ENCODE data around the gene DNAJC4.
"Not testable (repeated sequence)": the region's sequence is repeated elsewhere in the genome, so short reads cannot be mapped to it uniquely, and the experiment has no call there.

The DNAJC4 gene

DNA sequence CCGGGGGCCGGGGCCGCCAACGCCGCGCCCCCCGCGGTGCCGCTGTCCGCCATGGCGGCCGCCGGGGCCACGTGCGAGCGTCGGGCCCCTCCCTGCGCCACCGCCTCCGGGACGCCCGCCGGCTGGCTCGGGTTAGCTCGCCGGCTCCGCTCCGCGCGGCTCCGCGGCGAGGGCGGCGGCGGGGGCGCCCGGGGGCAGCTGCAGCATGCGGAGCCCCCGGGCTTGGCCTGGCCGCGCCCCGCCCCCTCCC lies 16.2 kb downstream of the DNAJC4 start:
- H3K9ac ChIP-seq (ENCODE audit: low read length in 2 of 2), result not testable (repeated sequence)
- H3K4me3 ChIP-seq (ENCODE audit: low read length in 2 of 2), result peak overlapping the region in 1 of 2 donors; percentile 81

DNA sequence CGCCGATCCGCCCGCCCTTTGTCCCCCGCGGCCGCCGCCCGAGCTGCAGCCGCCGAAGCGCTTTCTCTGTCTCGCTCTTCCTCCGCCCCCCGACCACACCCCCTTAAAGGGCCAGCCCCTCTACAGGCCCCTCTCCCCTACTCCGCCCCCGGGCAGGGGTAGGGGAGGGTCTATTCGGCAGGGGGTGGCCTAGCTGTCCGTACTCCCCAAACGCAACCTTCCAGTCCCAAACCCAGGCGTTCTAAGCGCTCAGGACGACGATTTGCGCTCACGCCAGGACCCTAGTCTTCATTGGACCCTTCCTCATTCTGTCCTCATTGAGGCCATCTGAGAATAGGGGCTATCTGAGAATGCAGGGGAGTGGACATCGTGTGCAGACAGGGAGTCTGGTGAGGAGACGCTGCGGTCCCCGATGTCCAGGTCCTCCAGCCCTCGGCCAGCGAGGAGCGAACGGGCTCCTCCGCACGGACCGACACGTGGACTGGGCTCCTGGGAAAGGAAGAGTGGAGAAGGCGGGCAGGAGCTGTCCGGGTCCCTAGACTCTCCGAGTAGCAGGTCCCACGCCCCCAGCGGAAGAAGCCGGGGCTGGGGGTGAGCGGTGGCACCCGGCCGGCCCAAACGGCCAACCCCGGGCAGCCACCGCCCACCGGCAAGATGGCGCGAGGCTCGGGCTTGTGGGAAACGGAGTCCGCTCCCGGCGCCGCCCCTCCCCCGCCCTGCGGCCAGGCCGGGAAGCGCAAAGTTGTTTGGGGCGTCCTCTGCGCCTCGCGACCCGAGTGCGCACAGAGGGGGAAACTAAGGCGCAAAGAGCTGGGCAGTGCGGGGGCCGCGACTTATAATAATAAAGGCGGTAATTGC lies 16.8 kb downstream of the DNAJC4 start, which contains the start of gene PPP1R14B:
TSS of gene PPP1R14B (minus strand) at position 73 of the 858 bp plus-strand sequence. CDS start 270 bp downstream, outside the sequence.
- H3K9me3 ChIP-seq (ENCODE audit: control insufficient read depth in 2 of 2, low read length in 2 of 2), result no peaks in the 10 kb centered on the region
- no peaks in the 10 kb centered on the region for H3K27me3 ChIP-seq (ENCODE audit: control insufficient read depth in 1 of 2, insufficient read depth in 2 of 2, low read length in 2 of 2)
- peaks cover 53% of the 10 kb centered on the region for H3K4me1 ChIP-seq (ENCODE audit: control insufficient read depth, insufficient read depth, low read length)
- H3K27ac ChIP-seq (ENCODE audit: low read length), result peak within 1 kb of the TSS; percentile 87
- peaks cover 0 to 7% of the 10 kb centered on the region in 2 donors for H3K36me3 ChIP-seq (ENCODE audit: control insufficient read depth in 2 of 2, insufficient read depth in 2 of 2, low read length in 2 of 2)
- peak within 1 kb of the TSS; percentile 70 to 71 for H3K9ac ChIP-seq (ENCODE audit: low read length in 2 of 2)
- peak within 1 kb of the TSS; percentile 87 to 96 for H3K4me3 ChIP-seq (ENCODE audit: low read length in 2 of 2)

More for the DNA sequence above, 16.2 kb downstream of the DNAJC4 start:
- not testable (repeated sequence) for H3K36me3 ChIP-seq (ENCODE audit: control insufficient read depth in 2 of 2, insufficient read depth in 2 of 2, low read length in 2 of 2); H3K9me3 ChIP-seq (ENCODE audit: control insufficient read depth in 2 of 2, low read length in 2 of 2); H3K27ac ChIP-seq (ENCODE audit: low read length); H3K27me3 ChIP-seq (ENCODE audit: control insufficient read depth in 1 of 2, insufficient read depth in 2 of 2, low read length in 2 of 2)
- H3K4me1 ChIP-seq (ENCODE audit: control insufficient read depth, insufficient read depth, low read length), result peaks cover 54% of the 10 kb centered on the region

DNA sequence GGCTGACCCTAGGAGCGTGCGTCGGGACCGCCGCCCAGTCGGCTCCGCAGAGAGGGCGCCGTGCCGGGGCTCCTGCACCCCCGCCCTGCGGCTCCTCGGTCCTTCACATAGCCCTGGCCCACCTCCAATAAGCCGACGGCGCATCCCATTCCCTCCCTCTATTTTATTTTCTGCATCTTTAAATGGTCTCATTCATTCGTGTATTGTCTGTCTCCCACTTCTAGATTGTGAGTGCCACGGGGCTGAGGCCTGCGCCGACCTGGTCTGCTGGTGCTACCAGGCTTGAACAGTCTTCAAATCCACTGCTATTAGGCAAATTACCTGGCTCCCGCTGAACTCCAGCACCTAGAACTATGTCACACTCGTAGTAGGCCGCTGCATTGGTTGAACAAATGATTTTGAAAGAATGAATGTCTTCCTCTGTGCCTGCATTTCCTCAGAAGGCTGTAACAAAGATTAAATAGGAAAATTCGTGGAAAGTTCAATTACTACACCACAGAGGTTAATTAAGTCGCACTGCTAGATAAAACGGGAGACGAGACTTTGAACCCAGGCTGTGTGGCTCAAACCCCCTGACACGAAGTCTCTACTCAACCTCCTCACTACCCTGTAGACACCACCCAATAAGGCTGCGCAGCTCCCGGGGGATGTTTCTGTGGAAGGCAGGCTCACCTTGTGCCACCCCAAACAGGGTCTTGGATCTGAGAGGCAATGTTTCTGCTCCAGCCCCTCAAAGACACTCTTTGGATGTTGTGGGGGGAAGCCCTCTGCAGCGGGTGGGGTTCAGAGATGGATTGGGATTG lies 17.6 kb downstream of the DNAJC4 start:
- Histone ChIP-seq H3K4me1 (ENCODE audit: control insufficient read depth, insufficient read depth, low read length) (peaks cover 53% of the 10 kb centered on the region), H3K27ac (ENCODE audit: low read length) (peak overlapping the region; percentile 87), H3K4me3 (ENCODE audit: low read length in 2 of 2) (peak overlapping the region; percentile 87 to 96)

DNA sequence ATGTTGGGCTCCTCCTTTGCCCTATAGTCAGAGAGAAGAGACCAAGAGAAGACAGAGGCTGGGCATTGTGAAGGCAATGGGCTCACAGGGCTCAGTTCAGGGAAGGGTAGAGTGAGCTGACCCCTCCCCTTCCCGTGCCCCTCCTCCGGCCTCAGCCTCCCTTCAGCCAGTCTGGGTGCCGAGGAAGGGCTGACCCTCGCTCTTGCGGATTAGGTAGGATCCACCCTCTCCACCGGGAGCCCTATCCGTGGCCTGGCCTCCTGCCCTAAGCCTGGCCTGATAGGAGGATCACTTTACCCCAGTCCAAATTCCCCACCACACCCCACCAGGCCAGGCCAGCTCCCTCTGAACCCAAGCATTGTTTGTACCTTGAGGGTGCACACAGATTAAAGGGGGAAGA lies 18.2 kb downstream of the DNAJC4 start:
- Histone ChIP-seq H3K9me3 (ENCODE audit: control insufficient read depth in 2 of 2, low read length in 2 of 2) (no peaks in the 10 kb centered on the region), H3K4me3 (ENCODE audit: low read length in 2 of 2) (no peak overlapping the region), H3K27ac (ENCODE audit: low read length) (no peak overlapping the region), H3K4me1 (ENCODE audit: control insufficient read depth, insufficient read depth, low read length) (peaks cover 54% of the 10 kb centered on the region), H3K36me3 (ENCODE audit: control insufficient read depth in 2 of 2, insufficient read depth in 2 of 2, low read length in 2 of 2) (peaks cover 0 to 4% of the 10 kb centered on the region in 2 donors), H3K9ac (ENCODE audit: low read length in 2 of 2) (no peak overlapping the region), H3K27me3 (ENCODE audit: control insufficient read depth in 1 of 2, insufficient read depth in 2 of 2, low read length in 2 of 2) (no peaks in the 10 kb centered on the region)

More for the DNA sequence above, 17.6 kb downstream of the DNAJC4 start:
- H3K27me3 ChIP-seq (ENCODE audit: control insufficient read depth in 1 of 2, insufficient read depth in 2 of 2, low read length in 2 of 2), result no peaks in the 10 kb centered on the region
- H3K9ac ChIP-seq (ENCODE audit: low read length in 2 of 2), result peak overlapping the region in 1 of 2 donors; percentile 50
- no peaks in the 10 kb centered on the region for H3K9me3 ChIP-seq (ENCODE audit: control insufficient read depth in 2 of 2, low read length in 2 of 2)
- H3K36me3 ChIP-seq (ENCODE audit: control insufficient read depth in 2 of 2, insufficient read depth in 2 of 2, low read length in 2 of 2), result peaks cover 0 to 7% of the 10 kb centered on the region in 2 donors

DNA sequence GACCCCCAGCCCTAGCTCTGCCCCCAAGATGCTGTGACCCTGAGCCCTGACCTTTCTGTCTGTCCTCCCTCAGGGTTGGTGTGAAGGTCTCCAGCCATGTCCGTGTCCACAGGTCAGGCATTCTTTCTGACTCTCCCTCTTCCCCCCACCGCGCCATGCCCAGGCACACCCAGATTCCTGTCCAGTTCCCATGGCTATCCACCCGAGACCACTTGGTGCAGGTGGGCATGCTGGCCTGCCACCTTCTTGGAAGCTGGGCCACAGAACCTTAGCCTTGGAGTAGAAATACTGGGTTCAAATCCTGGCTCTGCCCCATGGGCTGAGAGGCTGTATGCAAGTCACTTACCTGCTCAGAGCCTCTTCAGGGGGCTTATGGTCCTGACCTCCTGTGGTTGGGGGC lies 18.7 kb downstream of the DNAJC4 start:
- Histone ChIP-seq H3K27ac (ENCODE audit: low read length) (no peak overlapping the region), H3K9me3 (ENCODE audit: control insufficient read depth in 2 of 2, low read length in 2 of 2) (no peaks in the 10 kb centered on the region), H3K36me3 (ENCODE audit: control insufficient read depth in 2 of 2, insufficient read depth in 2 of 2, low read length in 2 of 2) (no peaks in the 10 kb centered on the region), H3K27me3 (ENCODE audit: control insufficient read depth in 1 of 2, insufficient read depth in 2 of 2, low read length in 2 of 2) (no peaks in the 10 kb centered on the region), H3K4me3 (ENCODE audit: low read length in 2 of 2) (no peak overlapping the region), H3K4me1 (ENCODE audit: control insufficient read depth, insufficient read depth, low read length) (peaks cover 56% of the 10 kb centered on the region), H3K9ac (ENCODE audit: low read length in 2 of 2) (no peak overlapping the region)

DNA sequence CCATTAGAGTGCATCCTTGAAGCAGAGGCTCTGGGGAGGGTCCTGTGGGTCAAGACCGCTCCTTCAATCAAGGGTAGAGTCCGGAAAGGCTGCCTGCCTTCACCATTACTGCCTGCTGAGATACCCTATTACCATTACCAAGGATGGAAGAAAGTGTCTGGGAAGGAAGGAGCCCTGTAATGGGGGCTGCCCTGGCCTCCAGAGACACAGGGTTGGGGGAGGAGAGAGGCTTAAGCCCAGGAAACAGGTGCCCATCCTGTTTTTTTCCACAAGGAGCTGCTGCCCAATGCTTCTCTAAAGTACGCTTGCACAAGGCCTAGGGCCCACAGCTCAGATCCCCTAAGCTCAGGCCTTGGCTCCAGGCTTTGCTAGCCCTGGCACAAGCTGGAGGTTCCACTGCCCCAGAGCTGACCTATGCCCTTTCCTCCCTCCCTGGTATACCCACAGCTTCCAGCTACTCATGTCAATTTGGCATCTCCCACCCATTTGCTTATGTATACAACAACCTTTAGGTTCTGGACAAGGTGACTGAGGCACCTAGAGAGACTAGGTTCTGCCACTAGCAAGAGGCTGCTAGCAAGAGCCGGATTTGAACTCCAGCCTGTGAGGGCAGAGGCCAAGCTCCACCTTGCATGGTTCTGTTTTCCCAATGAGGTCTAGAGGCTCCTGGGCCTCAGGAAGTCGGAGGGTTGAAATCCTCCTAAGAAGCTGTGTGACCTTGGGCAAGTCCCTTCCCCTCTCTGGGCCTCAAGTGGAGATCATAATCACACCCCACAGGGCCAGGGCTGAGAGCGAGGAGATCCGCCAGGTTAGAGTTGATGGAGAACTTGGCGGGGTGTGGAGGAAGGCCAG lies 19.4 kb downstream of the DNAJC4 start:
- no peaks in the 10 kb centered on the region for H3K9me3 ChIP-seq (ENCODE audit: control insufficient read depth in 2 of 2, low read length in 2 of 2)
- no peaks in the 10 kb centered on the region for H3K27me3 ChIP-seq (ENCODE audit: control insufficient read depth in 1 of 2, insufficient read depth in 2 of 2, low read length in 2 of 2)
- no peak overlapping the region for H3K27ac ChIP-seq (ENCODE audit: low read length)
- no peak overlapping the region for H3K4me3 ChIP-seq (ENCODE audit: low read length in 2 of 2)
- H3K4me1 ChIP-seq (ENCODE audit: control insufficient read depth, insufficient read depth, low read length), result peaks cover 53% of the 10 kb centered on the region
- no peaks in the 10 kb centered on the region for H3K36me3 ChIP-seq (ENCODE audit: control insufficient read depth in 2 of 2, insufficient read depth in 2 of 2, low read length in 2 of 2)
- H3K9ac ChIP-seq (ENCODE audit: low read length in 2 of 2), result no peak overlapping the region

DNA sequence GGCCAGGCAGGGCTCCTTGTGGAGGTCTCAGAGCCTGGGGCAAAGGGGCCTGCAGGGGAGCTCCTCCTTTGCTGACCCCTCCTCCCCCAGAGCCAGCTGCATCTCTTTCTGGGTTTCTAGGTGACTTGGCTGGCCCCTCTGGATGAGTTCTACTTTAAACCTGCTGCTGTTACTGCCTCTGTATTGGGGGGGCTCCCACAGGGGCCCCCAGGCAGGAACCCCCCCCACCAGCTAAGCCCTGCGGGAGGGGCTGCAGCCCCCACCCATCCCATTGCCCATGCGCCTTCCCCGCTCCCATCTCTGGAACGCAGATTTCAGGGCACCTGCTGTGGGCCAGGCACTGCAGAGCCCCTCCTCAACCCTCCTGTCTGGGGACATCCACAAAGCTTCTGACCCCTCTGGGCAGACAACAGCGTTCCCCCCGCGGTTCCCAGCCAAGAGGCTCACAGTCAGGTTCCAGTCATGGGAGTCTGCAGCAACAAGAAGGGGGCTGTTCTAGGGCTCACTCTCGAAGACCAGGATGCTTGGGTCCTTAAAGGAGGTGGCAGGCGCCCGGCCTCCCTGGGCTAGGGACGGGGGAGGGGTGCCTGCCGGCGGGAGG lies 20.2 kb downstream of the DNAJC4 start:
- peak overlapping the region; percentile 75 to 77 for H3K4me3 ChIP-seq (ENCODE audit: low read length in 2 of 2)
- H3K4me1 ChIP-seq (ENCODE audit: control insufficient read depth, insufficient read depth, low read length), result peaks cover 47% of the 10 kb centered on the region
- H3K27me3 ChIP-seq (ENCODE audit: control insufficient read depth in 1 of 2, insufficient read depth in 2 of 2, low read length in 2 of 2), result no peaks in the 10 kb centered on the region
- no peak overlapping the region for H3K27ac ChIP-seq (ENCODE audit: low read length)
- H3K9me3 ChIP-seq (ENCODE audit: control insufficient read depth in 2 of 2, low read length in 2 of 2), result no peaks in the 10 kb centered on the region
- peaks cover under 1 to 3% of the 10 kb centered on the region in 2 donors for H3K36me3 ChIP-seq (ENCODE audit: control insufficient read depth in 2 of 2, insufficient read depth in 2 of 2, low read length in 2 of 2)
- H3K9ac ChIP-seq (ENCODE audit: low read length in 2 of 2), result no peak overlapping the region

DNA sequence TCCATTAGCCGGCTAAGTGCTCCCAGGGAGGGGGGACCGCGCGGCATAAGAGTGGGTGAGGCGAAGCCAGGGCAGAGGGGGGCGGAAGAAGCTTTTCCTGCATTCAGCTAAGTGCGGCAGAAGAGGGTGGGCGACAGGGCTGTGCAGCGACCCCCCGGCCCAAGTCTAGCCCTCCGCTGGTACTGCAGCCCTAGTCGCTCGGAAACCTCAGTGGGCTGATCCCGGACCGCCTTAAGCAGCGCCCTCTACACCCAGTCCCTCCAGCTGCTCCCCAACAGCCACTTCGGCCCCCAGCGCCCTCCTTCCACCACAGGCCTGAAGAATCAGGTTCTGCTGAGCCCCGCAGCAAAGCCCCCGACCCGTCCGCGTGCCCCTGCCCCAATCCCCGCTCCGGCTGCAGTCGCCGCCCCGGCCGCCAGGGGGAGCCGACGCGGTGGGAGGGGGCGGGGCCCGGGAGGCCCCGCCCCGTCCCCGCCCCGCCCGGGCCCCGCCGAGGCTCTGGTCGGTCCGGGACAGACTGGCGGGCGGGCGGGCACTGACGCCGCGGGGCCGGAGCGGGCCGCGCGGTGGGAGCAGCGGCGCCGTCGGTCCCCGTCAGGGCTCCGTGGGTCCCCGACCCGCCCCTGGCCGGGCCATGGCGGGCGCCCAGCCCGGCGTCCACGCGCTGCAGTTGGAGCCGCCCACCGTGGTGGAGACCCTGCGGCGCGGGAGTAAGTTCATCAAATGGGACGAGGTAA lies 20.8 kb downstream of the DNAJC4 start, which contains the start of gene PLCB3:
TSS of gene PLCB3 (plus strand) at position 515 of the 737 bp plus-strand sequence. CDS start at position 635, 120 bp downstream.
- H3K27me3 ChIP-seq (ENCODE audit: control insufficient read depth in 1 of 2, insufficient read depth in 2 of 2, low read length in 2 of 2), result no peaks in the 10 kb centered on the region
- H3K4me3 ChIP-seq (ENCODE audit: low read length in 2 of 2), result peak within 1 kb of the TSS; percentile 77 to 81
- peaks cover 6% of the 10 kb centered on the region in 2 donors for H3K36me3 ChIP-seq (ENCODE audit: control insufficient read depth in 2 of 2, insufficient read depth in 2 of 2, low read length in 2 of 2)
- peaks cover 40% of the 10 kb centered on the region for H3K4me1 ChIP-seq (ENCODE audit: control insufficient read depth, insufficient read depth, low read length)
- no peaks in the 10 kb centered on the region for H3K9me3 ChIP-seq (ENCODE audit: control insufficient read depth in 2 of 2, low read length in 2 of 2)
- H3K9ac ChIP-seq (ENCODE audit: low read length in 2 of 2), result peak within 1 kb of the TSS; percentile 69 to 75
- H3K27ac ChIP-seq (ENCODE audit: low read length), result no peak within 1 kb of the TSS

DNA sequence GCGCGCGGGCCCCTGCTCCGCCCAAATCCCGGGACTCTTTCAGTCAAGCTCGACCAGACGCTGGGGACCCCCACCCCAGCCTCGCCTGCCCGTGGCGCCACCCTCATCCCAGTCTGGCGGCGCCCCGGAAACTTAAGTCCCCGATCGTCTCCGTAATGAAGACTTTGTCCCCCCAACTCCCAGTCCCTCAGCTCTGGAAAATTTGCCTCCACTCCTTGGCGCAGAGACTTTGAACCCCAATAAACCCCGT lies 21.3 kb downstream of the DNAJC4 start:
- H3K4me1 ChIP-seq (ENCODE audit: control insufficient read depth, insufficient read depth, low read length), result peaks cover 39% of the 10 kb centered on the region

More for the DNA sequence above, 21.3 kb downstream of the DNAJC4 start:
- Histone ChIP-seq H3K9ac (ENCODE audit: low read length in 2 of 2) (peak overlapping the region; percentile 69 to 75), H3K27ac (ENCODE audit: low read length) (no peak overlapping the region), H3K36me3 (ENCODE audit: control insufficient read depth in 2 of 2, insufficient read depth in 2 of 2, low read length in 2 of 2) (peaks cover 8 to 10% of the 10 kb centered on the region in 2 donors), H3K9me3 (ENCODE audit: control insufficient read depth in 2 of 2, low read length in 2 of 2) (no peaks in the 10 kb centered on the region), H3K27me3 (ENCODE audit: control insufficient read depth in 1 of 2, insufficient read depth in 2 of 2, low read length in 2 of 2) (no peaks in the 10 kb centered on the region), H3K4me3 (ENCODE audit: low read length in 2 of 2) (peak overlapping the region; percentile 77 to 81)

All from stomach smooth muscle (tissue), 2 donors.